ENCODE measurements around the gene UBE2E2.
"Not testable (repeated sequence)": the region's sequence is repeated elsewhere in the genome, so short reads cannot be mapped to it uniquely, and the experiment has no call there.

The UBE2E2 gene

DNA sequence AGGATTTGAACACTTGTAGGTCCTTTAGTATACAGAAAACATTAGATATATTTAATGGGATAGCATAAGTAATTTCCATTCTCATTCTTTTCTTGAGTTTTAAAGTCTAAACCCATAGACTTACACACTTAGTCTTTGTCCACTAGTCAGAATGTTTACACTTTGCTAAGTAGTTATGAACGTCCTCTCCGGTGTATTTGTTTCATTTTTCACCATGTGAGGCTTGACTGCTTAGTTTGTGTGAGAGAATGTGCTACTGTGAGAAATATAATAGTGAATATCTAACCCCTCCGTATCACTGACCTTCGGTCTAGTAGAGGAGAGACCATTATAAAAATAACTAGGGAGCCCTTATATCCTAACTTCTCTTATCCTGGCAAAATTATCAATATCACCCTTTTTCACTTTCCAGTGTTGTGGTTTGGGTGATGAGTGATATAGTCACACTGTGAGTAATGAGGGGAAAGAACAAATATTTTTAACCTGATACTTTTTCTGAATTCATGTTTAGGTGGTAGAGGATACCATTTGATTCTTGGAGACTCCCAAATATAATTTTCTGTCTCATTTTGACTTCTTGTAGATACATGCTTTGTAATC, 122.4 kb downstream of the UBE2E2 start:
- Histone ChIP-seq H3K27me3 (no peaks in the 10 kb centered on the region), H3K9me3 (no peaks in the 10 kb centered on the region), H3K36me3 (no peaks in the 10 kb centered on the region), H3K27ac (no peak overlapping the region), H3K4me3 (ENCODE audit: low read depth in 1 of 2, low read length in 1 of 2) (no peak overlapping the region), H3K4me1 (ENCODE audit: control insufficient read depth in 1 of 2, insufficient read depth in 1 of 2, low read depth in 1 of 2, low read length in 1 of 2) (peaks cover 7 to 10% of the 10 kb centered on the region in 2 experiments)
- TF ChIP-seq, protein P1, sequence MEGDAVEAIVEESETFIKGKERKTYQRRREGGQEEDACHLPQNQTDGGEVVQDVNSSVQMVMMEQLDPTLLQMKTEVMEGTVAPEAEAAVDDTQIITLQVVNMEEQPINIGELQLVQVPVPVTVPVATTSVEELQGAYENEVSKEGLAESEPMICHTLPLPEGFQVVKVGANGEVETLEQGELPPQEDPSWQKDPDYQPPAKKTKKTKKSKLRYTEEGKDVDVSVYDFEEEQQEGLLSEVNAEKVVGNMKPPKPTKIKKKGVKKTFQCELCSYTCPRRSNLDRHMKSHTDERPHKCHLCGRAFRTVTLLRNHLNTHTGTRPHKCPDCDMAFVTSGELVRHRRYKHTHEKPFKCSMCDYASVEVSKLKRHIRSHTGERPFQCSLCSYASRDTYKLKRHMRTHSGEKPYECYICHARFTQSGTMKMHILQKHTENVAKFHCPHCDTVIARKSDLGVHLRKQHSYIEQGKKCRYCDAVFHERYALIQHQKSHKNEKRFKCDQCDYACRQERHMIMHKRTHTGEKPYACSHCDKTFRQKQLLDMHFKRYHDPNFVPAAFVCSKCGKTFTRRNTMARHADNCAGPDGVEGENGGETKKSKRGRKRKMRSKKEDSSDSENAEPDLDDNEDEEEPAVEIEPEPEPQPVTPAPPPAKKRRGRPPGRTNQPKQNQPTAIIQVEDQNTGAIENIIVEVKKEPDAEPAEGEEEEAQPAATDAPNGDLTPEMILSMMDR (IDR thresholded peaks at IDR 0.05) = no peak

DNA sequence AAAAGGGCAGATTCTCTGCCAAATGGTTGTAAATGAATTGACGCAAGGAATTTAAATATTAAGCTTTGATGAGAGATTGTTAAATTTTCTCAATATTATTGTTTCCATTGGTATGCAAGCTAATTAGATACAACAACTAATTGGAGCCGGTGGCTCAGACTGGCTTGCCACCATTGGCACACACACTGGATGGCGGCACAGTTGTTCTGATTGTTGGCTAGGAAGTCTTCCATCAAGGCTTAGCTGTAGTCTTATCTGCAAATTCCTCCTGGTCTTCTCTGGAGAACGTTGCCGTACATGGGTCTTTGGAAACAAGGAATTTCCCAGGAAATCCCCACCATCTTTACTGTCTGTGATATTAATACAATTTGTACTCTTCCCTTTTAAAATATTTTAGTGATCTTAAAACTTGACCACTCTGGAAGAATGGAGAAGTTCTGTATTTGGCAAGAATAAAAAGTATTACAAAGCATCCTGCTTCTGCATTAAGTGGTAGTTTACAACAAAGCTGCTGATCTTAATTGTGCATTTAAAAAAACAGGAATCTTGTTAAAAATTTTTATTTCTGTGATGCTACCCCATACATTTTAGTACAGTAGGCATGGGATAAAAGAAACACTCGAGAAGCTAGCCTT, 126.5 kb downstream of the UBE2E2 start:
- TF ChIP-seq, protein P1 (IDR thresholded peaks at IDR 0.05) = no peak
- Histone ChIP-seq H3K9me3 (no peaks in the 10 kb centered on the region), H3K4me1 (ENCODE audit: control insufficient read depth in 1 of 2, insufficient read depth in 1 of 2, low read depth in 1 of 2, low read length in 1 of 2) (peaks cover 7 to 10% of the 10 kb centered on the region in 2 experiments), H3K27me3 (no peaks in the 10 kb centered on the region), H3K4me3 (ENCODE audit: low read depth in 1 of 2, low read length in 1 of 2) (no peak overlapping the region), H3K27ac (no peak overlapping the region), H3K36me3 (no peaks in the 10 kb centered on the region)

DNA sequence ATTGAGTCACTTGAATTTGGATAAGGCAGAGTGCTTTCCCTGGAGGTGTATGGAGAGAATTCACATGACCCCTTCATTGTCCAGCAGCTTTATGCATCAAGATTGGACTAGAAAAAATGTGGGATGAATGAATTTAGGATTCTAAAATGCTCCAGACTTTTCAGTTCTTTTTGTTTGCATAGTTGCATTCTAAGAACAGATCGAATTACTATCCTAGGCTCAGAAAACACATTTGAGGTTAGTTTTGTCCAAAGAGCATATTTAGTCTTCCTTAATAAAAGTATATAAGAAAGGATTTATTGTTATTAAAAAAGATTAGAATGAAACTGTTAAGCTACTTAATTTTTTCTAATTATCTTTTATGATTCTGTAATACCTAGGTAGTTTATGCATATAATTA, 127.4 kb downstream of the UBE2E2 start:
- TF ChIP-seq, protein P1 (IDR thresholded peaks at IDR 0.05) = no peak
- H3K4me3 ChIP-seq (ENCODE audit: low read depth in 1 of 2, low read length in 1 of 2) = no peak overlapping the region
- H3K36me3 ChIP-seq = no peaks in the 10 kb centered on the region
- H3K9me3 ChIP-seq = no peaks in the 10 kb centered on the region
- peaks cover 7 to 10% of the 10 kb centered on the region in 2 experiments for H3K4me1 ChIP-seq (ENCODE audit: control insufficient read depth in 1 of 2, insufficient read depth in 1 of 2, low read depth in 1 of 2, low read length in 1 of 2)
- no peak overlapping the region for H3K27ac ChIP-seq
- H3K27me3 ChIP-seq = no peaks in the 10 kb centered on the region

DNA sequence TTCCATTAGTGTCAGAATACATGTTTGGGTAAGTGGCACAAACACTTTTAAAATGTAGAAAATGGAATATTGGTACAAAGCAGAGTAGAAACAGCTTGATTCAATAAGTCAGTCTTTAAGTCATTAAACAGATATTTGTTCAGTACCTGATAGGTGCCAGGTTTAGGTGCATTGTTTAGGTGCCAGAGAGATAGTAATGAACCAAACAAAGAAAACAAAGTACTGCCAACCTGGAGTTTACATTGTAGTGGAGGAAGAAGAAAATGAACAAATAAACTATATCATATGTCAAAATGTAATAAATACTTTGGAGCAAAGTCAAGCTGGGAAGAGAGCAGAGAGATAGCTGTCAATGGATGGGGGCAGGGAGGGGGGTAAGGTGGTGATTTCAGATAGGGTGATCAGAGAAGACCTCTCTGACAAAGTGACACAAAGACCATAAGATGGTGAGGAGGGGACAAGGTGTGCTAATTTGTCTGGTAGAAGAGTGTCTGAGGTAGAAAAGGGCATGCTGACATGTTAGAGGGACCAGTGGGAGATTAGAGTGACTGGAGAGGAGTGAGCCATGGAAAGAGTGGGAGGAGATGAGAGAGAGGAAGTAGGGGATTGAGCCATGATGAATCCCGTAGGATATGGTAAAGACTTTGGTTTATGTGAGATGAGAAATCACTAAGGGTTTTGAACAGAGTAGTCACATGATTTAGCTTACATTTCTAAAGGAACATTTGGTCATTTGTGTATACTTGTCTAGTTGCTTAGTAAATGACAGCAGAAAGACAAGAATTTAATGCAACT, 128.2 kb downstream of the UBE2E2 start:
- H3K27ac ChIP-seq = no peak overlapping the region
- no peak overlapping the region for H3K4me3 ChIP-seq (ENCODE audit: low read depth in 1 of 2, low read length in 1 of 2)
- peaks cover 7 to 10% of the 10 kb centered on the region in 2 experiments for H3K4me1 ChIP-seq (ENCODE audit: control insufficient read depth in 1 of 2, insufficient read depth in 1 of 2, low read depth in 1 of 2, low read length in 1 of 2)
- no peaks in the 10 kb centered on the region for H3K36me3 ChIP-seq
- no peaks in the 10 kb centered on the region for H3K27me3 ChIP-seq
- TF ChIP-seq, protein P1 (IDR thresholded peaks at IDR 0.05) = no peak
- no peaks in the 10 kb centered on the region for H3K9me3 ChIP-seq

DNA sequence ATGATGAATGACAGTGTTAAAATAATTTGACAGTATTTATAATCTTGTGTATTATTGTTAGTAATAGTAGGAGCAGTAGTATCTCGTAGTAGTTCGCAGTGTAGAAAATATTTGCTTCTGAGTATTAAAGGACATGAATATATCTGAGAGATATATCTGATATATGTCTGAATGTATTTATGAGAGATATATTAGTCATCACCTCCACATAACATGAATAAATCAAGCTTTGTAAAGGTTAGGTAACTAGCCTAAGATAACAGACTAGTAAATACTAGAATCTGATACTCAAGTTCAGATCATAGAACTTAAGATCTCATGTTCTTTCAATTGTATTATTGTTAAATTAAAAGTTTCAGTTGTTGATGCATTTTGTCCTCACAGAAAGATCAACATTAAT, 130.5 kb downstream of the UBE2E2 start:
- TF ChIP-seq, protein P1 (IDR thresholded peaks at IDR 0.05) = no peak
- no peaks in the 10 kb centered on the region for H3K9me3 ChIP-seq
- no peak overlapping the region for H3K4me3 ChIP-seq (ENCODE audit: low read depth in 1 of 2, low read length in 1 of 2)
- no peak overlapping the region for H3K27ac ChIP-seq
- no peaks in the 10 kb centered on the region for H3K27me3 ChIP-seq
- H3K4me1 ChIP-seq (ENCODE audit: control insufficient read depth in 1 of 2, insufficient read depth in 1 of 2, low read depth in 1 of 2, low read length in 1 of 2) = peaks cover 10 to 12% of the 10 kb centered on the region in 2 experiments
- no peaks in the 10 kb centered on the region for H3K36me3 ChIP-seq

DNA sequence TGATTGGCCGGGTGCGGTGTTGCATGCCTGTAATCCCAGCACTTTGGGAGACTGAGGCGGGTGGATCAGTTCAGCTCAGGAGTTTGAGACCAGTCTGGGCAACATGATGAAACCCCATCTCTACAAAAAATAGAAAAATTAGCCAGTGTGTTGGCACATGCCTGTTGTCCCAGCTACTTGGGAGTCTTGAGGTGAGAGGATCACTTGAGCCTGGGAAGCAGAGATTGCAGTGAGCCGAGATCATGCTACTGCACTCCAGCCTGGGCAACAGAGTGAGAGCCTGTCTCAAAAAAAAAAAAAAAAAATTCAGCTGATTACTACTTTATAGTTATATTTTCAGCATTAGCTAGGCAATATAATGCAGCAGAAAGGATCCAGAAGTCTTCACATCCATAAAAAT, 133.7 kb downstream of the UBE2E2 start:
- H3K4me1 ChIP-seq (ENCODE audit: control insufficient read depth in 1 of 2, insufficient read depth in 1 of 2, low read depth in 1 of 2, low read length in 1 of 2); H3K27me3 ChIP-seq; H3K27ac ChIP-seq; H3K9me3 ChIP-seq; H3K36me3 ChIP-seq; H3K4me3 ChIP-seq (ENCODE audit: low read depth in 1 of 2, low read length in 1 of 2): not testable (repeated sequence)

Data from neutrophil (primary cell).